Right lobe of liver (tissue), 6 donors: ENCODE data around the gene LRRC37B. TPM values are rescaled to one million over a fixed set of nuclear protein-coding genes. Genes with fewer than 3 reads are reported as not detected.

Experiments
- ATAC-seq, 4 donors: fragments of 200-7000 bp; cut with Tn5 transposase; one replicate each; pipeline ENCODE4 v1.9.1; 2020; ENCODE audit warnings: mild to moderate bottlenecking in 4 of 4, moderate library complexity in 4 of 4
- DNase-seq, 3 donors: peaks; one replicate each; pipeline ENCODE4 v3.0.0-alpha.2; 2020
- H3K27ac ChIP-seq, 3 donors: fragments of 200-600 bp; one replicate each; pipeline ENCODE4 v1.8.0; 2022
- H3K27me3 ChIP-seq, 2 donors: fragments of 200-600 bp; one replicate each; pipeline ENCODE4 v1.8.0; 2022
- H3K36me3 ChIP-seq, 4 donors: fragments of 200-600 bp; sonication (generic) in 1 of 4; one replicate each; pipeline versions ENCODE4 v1.5.1 to v1.8.0; 2017 to 2022; ENCODE audit warnings: control low read depth in 1 of 4
- H3K4me1 ChIP-seq, 4 donors: fragments of 200-600 bp; sonication (generic) in 1 of 4; one replicate each; pipeline versions ENCODE4 v1.5.1 to v1.8.0; 2017 to 2022; ENCODE audit warnings: control low read depth in 1 of 4
- H3K4me3 ChIP-seq, 3 donors: fragments of 200-600 bp; one replicate each; pipeline ENCODE4 v1.8.0; 2022
- H3K9me3 ChIP-seq, 4 donors: fragments of 200-600 bp; sonication (generic) in 1 of 4; one replicate each; pipeline versions ENCODE4 v1.5.1 to v1.8.0; 2017 to 2022; ENCODE audit warnings: control low read depth in 1 of 4
- POLR2A ChIP-seq: fragments of 450-650 bp; IDR thresholded peaks from one replicate; pipeline ENCODE4 v1.6.1; 2017; ENCODE audit warnings: antibody characterized with exemption, mild to moderate bottlenecking
- WGBS: methylation state at CpG from one replicate; pipeline ENCODE4 v1.1.6; 2018; ENCODE audit warnings: low coverage, low lambda C conversion rate; ENCODE audit not compliant: insufficient coverage; ENCODE audit errors: missing lambda C conversion rate; 5-methylcytosine and 5-hydroxymethylcytosine counted together
- intact Hi-C, 2 donors: fragments of 100-400 bp; cut with DNase I; formaldehyde crosslinking; loops; one replicate each; pipeline versions ENCODE4 v1.11.2 to v1.14.1; 2022
- total RNA-seq, 6 experiments: library from RNA; depleted of rRNA in 2 of 6; stranded (reverse); fragments of >200 nt in 2 of 6; fragmentation: NEBNext Ultra II Directional in 3 of 6; extraction: Animal tissue kit (Norgen Biotek cat#: 25700) in 3 of 6; gene quantifications; one replicate each; pipeline versions ENCODE4 v1.1.0 to v1.2.4, GENCODE V29; 2016 to 2023
- TF ChIP-seq, protein P1 (sequence below), 4 donors: fragments of 200-600 bp in 3 of 4; fragments of 450-650 bp in 1 of 4; IDR thresholded peaks; one replicate each; pipeline versions ENCODE4 v1.5.1 to v1.8.0; 2016 to 2022; ENCODE audit warnings: antibody characterized with exemption in 4 of 4, mild to moderate bottlenecking in 2 of 4
- donor health status: DM: no; HTN: yes; CAD: no.
- donor health status: DM: no; HTN: no; CAD: no.
- donor health status: DM: no; HTN: no; CAD: no.
- donor health status: DM: no; HTN: yes; CAD: no.
- donor health status: DM: no; HTN: yes; CAD: no.

The LRRC37B gene
- total RNA-seq, 6 experiments from 2014 or later = 3.1 to 10.6 (median 4.1) TPM

- no peak overlapping the region for H3K27ac ChIP-seq
- no peaks in the 10 kb centered on the region for H3K9me3 ChIP-seq
- no peak overlapping the region for H3K4me3 ChIP-seq
- H3K27me3 ChIP-seq = no peaks in the 10 kb centered on the region
- intact Hi-C loops = no loop called here
- DNase-seq (no peak), ATAC-seq (no peak)
- no peak for TF ChIP-seq POLR2A
- TF ChIP-seq, protein P1, sequence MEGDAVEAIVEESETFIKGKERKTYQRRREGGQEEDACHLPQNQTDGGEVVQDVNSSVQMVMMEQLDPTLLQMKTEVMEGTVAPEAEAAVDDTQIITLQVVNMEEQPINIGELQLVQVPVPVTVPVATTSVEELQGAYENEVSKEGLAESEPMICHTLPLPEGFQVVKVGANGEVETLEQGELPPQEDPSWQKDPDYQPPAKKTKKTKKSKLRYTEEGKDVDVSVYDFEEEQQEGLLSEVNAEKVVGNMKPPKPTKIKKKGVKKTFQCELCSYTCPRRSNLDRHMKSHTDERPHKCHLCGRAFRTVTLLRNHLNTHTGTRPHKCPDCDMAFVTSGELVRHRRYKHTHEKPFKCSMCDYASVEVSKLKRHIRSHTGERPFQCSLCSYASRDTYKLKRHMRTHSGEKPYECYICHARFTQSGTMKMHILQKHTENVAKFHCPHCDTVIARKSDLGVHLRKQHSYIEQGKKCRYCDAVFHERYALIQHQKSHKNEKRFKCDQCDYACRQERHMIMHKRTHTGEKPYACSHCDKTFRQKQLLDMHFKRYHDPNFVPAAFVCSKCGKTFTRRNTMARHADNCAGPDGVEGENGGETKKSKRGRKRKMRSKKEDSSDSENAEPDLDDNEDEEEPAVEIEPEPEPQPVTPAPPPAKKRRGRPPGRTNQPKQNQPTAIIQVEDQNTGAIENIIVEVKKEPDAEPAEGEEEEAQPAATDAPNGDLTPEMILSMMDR (IDR thresholded peaks at IDR 0.05) = no peak
- H3K4me1 ChIP-seq = no peaks in the 10 kb centered on the region
- H3K36me3 ChIP-seq = peaks cover 0 to 83% (median 22%) of the 10 kb centered on the region in 4 donors
- 98% methylated on average over 5 of the region's 6 CpGs for WGBS
Measured at GRCh38 chr17:31997005-31997404, 10.2 kb upstream of the LRRC37B start.

DNA sequence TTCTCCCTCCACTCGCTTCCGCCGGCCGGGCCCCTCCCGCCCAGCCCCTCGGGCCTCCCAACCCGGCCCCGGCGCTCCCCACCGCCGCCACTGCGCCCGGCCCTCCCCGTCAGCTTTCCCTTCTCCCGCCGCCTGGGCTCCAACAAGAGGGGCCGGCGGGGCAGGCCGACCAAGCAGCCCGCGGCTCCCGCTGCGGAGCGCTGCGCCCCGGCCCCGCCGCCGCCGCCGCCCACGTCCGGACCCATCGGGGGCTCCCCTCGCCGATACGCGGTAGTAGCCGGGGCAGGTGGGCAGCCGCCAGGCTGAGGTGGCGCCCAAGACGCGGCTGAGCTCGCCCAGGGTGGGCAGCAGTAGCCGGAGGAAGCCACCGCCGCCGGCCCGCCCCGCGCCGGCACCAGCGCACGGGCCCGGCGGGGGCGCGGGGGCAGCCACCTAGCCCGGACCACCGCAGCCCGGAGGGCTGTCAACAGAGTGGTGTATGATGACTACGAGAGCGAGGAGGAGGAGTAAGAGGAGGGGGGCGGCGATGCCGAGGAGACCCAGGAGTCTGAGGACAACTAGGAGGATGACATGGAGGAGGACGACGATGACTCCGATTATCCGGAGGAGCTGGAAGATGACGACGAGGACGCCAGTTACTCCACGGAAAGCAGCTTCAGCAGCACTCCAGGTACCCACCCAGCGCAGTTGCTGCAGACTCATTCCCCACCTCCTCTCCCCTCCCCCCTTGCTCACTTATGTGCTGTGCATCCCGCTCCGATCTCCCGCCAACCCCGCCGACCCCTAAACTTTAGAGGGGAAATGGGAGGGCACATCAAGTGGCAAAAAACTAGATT is 498 bp downstream of the LRRC37B start:
- ATAC-seq (peak; percentile 49 to 74 (median 70)), DNase-seq (peak; percentile 33 to 58 (median 57))
- no peaks in the 10 kb centered on the region for H3K27me3 ChIP-seq
- H3K27ac ChIP-seq = peak overlapping the region; percentile 62 to 83 (median 76)
- no peaks in the 10 kb centered on the region for H3K4me1 ChIP-seq
- TF ChIP-seq, protein P1 (IDR thresholded peaks at IDR 0.05) = no peak
- TF ChIP-seq POLR2A = no peak
- 0% methylated on average over 25 of the region's 80 CpGs for WGBS
- peak overlapping the region; percentile 62 to 82 (median 76) for H3K4me3 ChIP-seq
- intact Hi-C loops = no loop called here
- H3K36me3 ChIP-seq = no peaks in the 10 kb centered on the region
- no peaks in the 10 kb centered on the region for H3K9me3 ChIP-seq

DNA sequence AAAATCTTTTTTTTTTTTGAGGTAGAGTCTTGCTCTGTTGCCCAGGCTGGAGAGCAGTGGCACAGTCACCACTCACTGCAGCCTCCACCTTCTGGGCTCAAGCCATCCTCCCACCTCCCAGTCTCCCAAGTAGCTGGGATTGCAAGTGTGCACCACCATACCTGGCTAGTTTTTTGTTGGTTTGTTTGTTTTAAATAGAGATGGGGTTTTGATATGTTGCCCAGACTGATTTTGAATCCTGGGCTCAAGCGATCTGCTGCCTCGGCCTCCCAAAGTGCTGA is 2.0 kb downstream of the LRRC37B start:
- no peak overlapping the region for H3K4me3 ChIP-seq
- H3K36me3 ChIP-seq = no peaks in the 10 kb centered on the region
- 100% methylated on average over 1 of the region's 2 CpGs for WGBS
- no peaks in the 10 kb centered on the region for H3K4me1 ChIP-seq
- H3K9me3 ChIP-seq = no peaks in the 10 kb centered on the region
- TF ChIP-seq, protein P1 (IDR thresholded peaks at IDR 0.05) = no peak
- no peak for TF ChIP-seq POLR2A
- H3K27me3 ChIP-seq = no peaks in the 10 kb centered on the region
- intact Hi-C loops = no loop called here
- H3K27ac ChIP-seq = no peak overlapping the region
- ATAC-seq = no peak
- DNase-seq = no peak

DNA sequence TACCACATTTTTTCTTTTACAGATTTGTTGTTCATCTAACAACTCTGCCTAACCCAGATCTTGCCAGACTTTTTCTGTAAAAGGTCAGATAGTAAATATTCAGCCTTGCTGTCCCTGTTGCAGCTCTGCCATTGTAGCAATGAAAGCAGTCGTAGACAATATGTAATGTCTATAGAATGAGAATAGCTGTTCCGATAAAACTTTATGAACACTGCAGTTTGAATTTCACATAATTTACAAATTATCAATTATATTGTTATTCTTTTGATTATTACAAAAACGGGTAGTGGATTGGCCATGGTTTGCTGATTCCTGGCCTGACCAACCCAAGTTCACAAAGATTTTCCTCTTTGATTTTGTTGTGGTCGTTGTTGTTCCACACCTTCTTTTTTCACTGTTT is 2.9 kb downstream of the LRRC37B start:
- Histone ChIP-seq H3K9me3 (no peaks in the 10 kb centered on the region), H3K27ac (no peak overlapping the region), H3K4me1 (no peaks in the 10 kb centered on the region), H3K27me3 (no peaks in the 10 kb centered on the region), H3K36me3 (no peaks in the 10 kb centered on the region), H3K4me3 (no peak overlapping the region)
- no peak for TF ChIP-seq POLR2A
- TF ChIP-seq, protein P1 (IDR thresholded peaks at IDR 0.05) = no peak
- 85% methylated on average over 4 of the region's 4 CpGs for WGBS
- no peak for ATAC-seq
- DNase-seq = no peak
- intact Hi-C loops = no loop called here
